GM23338 (cell line): ENCODE data around the gene PPM1N. TPM values are rescaled to one million over a fixed set of nuclear protein-coding genes. Genes with fewer than 3 reads are reported as not detected.

Experiments used
- ATAC-seq: fragments of 200-7000 bp; cut with Tn5 transposase; 3 replicates; pipeline ENCODE4 v1.9.1; 2020
- DNase-seq: peaks from one replicate; pipeline ENCODE4 v3.0.0-alpha.2; 2015; ENCODE audit warnings: low spot score
- H2AFZ ChIP-seq: fragments of 200-600 bp; sonication (generic); 2 replicates; pipeline ENCODE4 v1.8.0; 2016; ENCODE audit warnings: antibody characterized with exemption, mild to moderate bottlenecking, moderate library complexity
- H3F3A ChIP-seq: fragments of 200-600 bp; sonication (generic); replicated peaks from 2 replicates; pipeline ENCODE4 v1.8.0; 2017; ENCODE audit warnings: antibody characterized with exemption, mixed run types, low read depth
- H3K27ac ChIP-seq: fragments of 200-600 bp; sonication (generic); 2 replicates; pipeline ENCODE4 v1.6.1; 2016; ENCODE audit warnings: low read depth
- H3K27me3 ChIP-seq: fragments of 200-600 bp; sonication (generic); 2 replicates; pipeline ENCODE4 v1.8.0; 2016; ENCODE audit warnings: mild to moderate bottlenecking, mixed run types, moderate library complexity; ENCODE audit not compliant: insufficient read depth
- H3K36me3 ChIP-seq: fragments of 200-600 bp; sonication (generic); 2 replicates; pipeline ENCODE4 v1.8.0; 2016; ENCODE audit warnings: mild to moderate bottlenecking; ENCODE audit not compliant: insufficient read depth
- H3K4me1 ChIP-seq: fragments of 200-600 bp; sonication (generic); 2 replicates; pipeline ENCODE4 v1.8.0; 2016; ENCODE audit warnings: mild to moderate bottlenecking, moderate library complexity; ENCODE audit not compliant: insufficient read depth
- H3K4me2 ChIP-seq: fragments of 200-600 bp; sonication (generic); 2 replicates; pipeline ENCODE4 v1.7.1; 2017; ENCODE audit warnings: mixed run types
- H3K4me3 ChIP-seq: fragments of 200-600 bp; sonication (generic); 2 replicates; pipeline ENCODE4 v1.6.1; 2016; ENCODE audit warnings: mixed run types
- H3K79me2 ChIP-seq: fragments of 200-600 bp; sonication (generic); replicated peaks from 2 replicates; pipeline ENCODE4 v1.8.0; 2017; ENCODE audit warnings: mild to moderate bottlenecking; ENCODE audit not compliant: insufficient read depth
- H3K9me2 ChIP-seq: fragments of 200-600 bp; sonication (generic); 2 replicates; pipeline ENCODE4 v1.8.0; 2017; ENCODE audit not compliant: insufficient read depth
- H4K20me1 ChIP-seq: fragments of 200-600 bp; sonication (generic); replicated peaks from 2 replicates; pipeline ENCODE4 v1.8.0; 2017; ENCODE audit warnings: mild to moderate bottlenecking; ENCODE audit not compliant: insufficient read depth
- H3K27ac Mint-ChIP-seq: 2 replicates; pipeline ENCODE4 v1.8.0; 2020; ENCODE audit warnings: inconsistent platforms, mild to moderate bottlenecking, moderate library complexity, mixed read lengths
- H3K27me3 Mint-ChIP-seq: 3 replicates; pipeline ENCODE4 v1.8.0; 2022; ENCODE audit warnings: low read depth, mild to moderate bottlenecking, moderate library complexity, mixed read lengths, inconsistent platforms; ENCODE audit not compliant: insufficient read depth, poor library complexity
- H3K36me3 Mint-ChIP-seq: 3 replicates; pipeline ENCODE4 v1.8.0; 2021; ENCODE audit warnings: low read depth, mild to moderate bottlenecking, inconsistent platforms, moderate library complexity, mixed read lengths
- H3K4me1 Mint-ChIP-seq: 3 replicates; pipeline ENCODE4 v1.8.0; 2020; ENCODE audit warnings: mild to moderate bottlenecking, inconsistent platforms, mixed read lengths
- H3K4me3 Mint-ChIP-seq: 3 replicates; pipeline ENCODE4 v1.8.0; 2021; ENCODE audit warnings: moderate library complexity, mild to moderate bottlenecking, inconsistent platforms, mixed read lengths
- H3K9me3 Mint-ChIP-seq: 3 replicates; pipeline ENCODE4 v1.8.0; 2020; ENCODE audit warnings: moderate library complexity, mild to moderate bottlenecking, inconsistent platforms, mixed read lengths
- CREB1 ChIP-seq: fragments of 250-450 bp; sonication (Bioruptor Pico); IDR thresholded peaks from 2 replicates; pipeline ENCODE4 v1.5.0; 2020; ENCODE audit warnings: low read depth, mild to moderate bottlenecking, moderate library complexity
- EZH2 ChIP-seq: fragments of 200-600 bp; sonication (generic); IDR thresholded peaks from one replicate; pipeline ENCODE4 v1.8.0; 2017; ENCODE audit warnings: antibody characterized with exemption, mild to moderate bottlenecking, low read depth; ENCODE audit not compliant: unreplicated experiment
- EZH2phosphoT487 ChIP-seq: fragments of 200-600 bp; sonication (generic); IDR thresholded peaks from one replicate; pipeline ENCODE4 v1.8.1; 2018; ENCODE audit warnings: antibody characterized with exemption; ENCODE audit not compliant: unreplicated experiment
- JUNB ChIP-seq: IDR thresholded peaks from one replicate; pipeline ENCODE4 v1.6.1; 2016; ENCODE audit warnings: antibody characterized with exemption; ENCODE audit not compliant: unreplicated experiment
- NANOG ChIP-seq: IDR thresholded peaks from 2 replicates; pipeline ENCODE4 v1.6.1; 2016; ENCODE audit warnings: antibody characterized with exemption, borderline replicate concordance
- POLR2AphosphoS5 ChIP-seq: IDR thresholded peaks from 2 replicates; pipeline ENCODE4 v1.6.1; 2016; ENCODE audit warnings: antibody characterized with exemption, low read depth
- REST ChIP-seq: IDR thresholded peaks from one replicate; pipeline ENCODE4 v1.6.1; 2018; ENCODE audit warnings: antibody characterized with exemption; ENCODE audit not compliant: unreplicated experiment
- STAT1 ChIP-seq: IDR thresholded peaks from one replicate; pipeline ENCODE4 v1.6.1; 2016; ENCODE audit warnings: antibody characterized with exemption; ENCODE audit not compliant: unreplicated experiment
- ZNF114 ChIP-seq: fragments of 250-450 bp; sonication (Bioruptor Pico); IDR thresholded peaks from 2 replicates; pipeline ENCODE4 v1.5.0; 2020; ENCODE audit warnings: mild to moderate bottlenecking, moderate library complexity
- ZNF331 ChIP-seq: fragments of 250-450 bp; sonication (Bioruptor Pico); IDR thresholded peaks from 2 replicates; pipeline ENCODE4 v1.5.0; 2020; ENCODE audit warnings: low read depth, mild to moderate bottlenecking, moderate library complexity
- polyA plus RNA-seq: library from polyadenylated mRNA; unstranded; fragments of >200 nt; fragmentation: Nextera tagmentation; extraction: Ambion mirVana; gene quantifications from 2 replicates; pipeline ENCODE4 v1.2.1, GENCODE V29; 2016
- total RNA-seq: library from RNA; depleted of rRNA; stranded (reverse); fragments of >200 nt; shearing (Covaris generic); gene quantifications from 2 replicates; pipeline ENCODE4 v1.2.3, GENCODE V29; 2014
- TF ChIP-seq, protein P1 (sequence below): fragments of 250-450 bp; sonication (Bioruptor Pico); IDR thresholded peaks from 2 replicates; pipeline ENCODE4 v1.5.0; 2020; ENCODE audit warnings: mild to moderate bottlenecking, moderate library complexity
- TF ChIP-seq, protein P2 (sequence below), 2 experiments: fragments of 200-600 bp in 1 of 2; sonication (generic) in 1 of 2; conservative IDR thresholded peaks; 2 replicates each; pipeline versions ENCODE4 v1.5.1 to v1.6.1; 2016 to 2017; ENCODE audit warnings: antibody characterized with exemption in 2 of 2, low read depth in 2 of 2, mild to moderate bottlenecking in 2 of 2, moderate library complexity in 1 of 2
- TF ChIP-seq, protein P3 (sequence below): IDR thresholded peaks from 2 replicates; pipeline ENCODE4 v1.6.1; 2016; ENCODE audit warnings: antibody characterized with exemption

The PPM1N gene
- total and polyA plus RNA-seq, 2 experiments from 2014 or later = 15.2 to 25.1 TPM

GRCh38 chr19:45506989-45507871 is 9.0 kb downstream of the PPM1N start, which contains the start of gene VASP:
TSS of gene VASP (plus strand) at chr19:45507479. CDS start at chr19:45507772, 293 bp downstream.
- no peaks in the 10 kb centered on the region for H3K27me3 ChIP-seq
- H3F3A ChIP-seq = peaks cover 11% of the 10 kb centered on the region
- Mint-ChIP-seq H3K4me1 (peaks cover 18% of the 10 kb centered on the region), H3K4me3 (peak within 1 kb of the TSS; percentile 88), H3K27me3 (peaks cover 8% of the 10 kb centered on the region), H3K27ac (peak within 1 kb of the TSS; percentile 93), H3K36me3 (peaks cover 12% of the 10 kb centered on the region), H3K9me3 (no peaks in the 10 kb centered on the region; the same call in 2 of the 3 replicates)
- no peaks in the 10 kb centered on the region for H3K9me2 ChIP-seq
- H3K27ac ChIP-seq = peak within 1 kb of the TSS; percentile 99
- TF ChIP-seq JUNB = no peak
- TF ChIP-seq, protein P1, sequence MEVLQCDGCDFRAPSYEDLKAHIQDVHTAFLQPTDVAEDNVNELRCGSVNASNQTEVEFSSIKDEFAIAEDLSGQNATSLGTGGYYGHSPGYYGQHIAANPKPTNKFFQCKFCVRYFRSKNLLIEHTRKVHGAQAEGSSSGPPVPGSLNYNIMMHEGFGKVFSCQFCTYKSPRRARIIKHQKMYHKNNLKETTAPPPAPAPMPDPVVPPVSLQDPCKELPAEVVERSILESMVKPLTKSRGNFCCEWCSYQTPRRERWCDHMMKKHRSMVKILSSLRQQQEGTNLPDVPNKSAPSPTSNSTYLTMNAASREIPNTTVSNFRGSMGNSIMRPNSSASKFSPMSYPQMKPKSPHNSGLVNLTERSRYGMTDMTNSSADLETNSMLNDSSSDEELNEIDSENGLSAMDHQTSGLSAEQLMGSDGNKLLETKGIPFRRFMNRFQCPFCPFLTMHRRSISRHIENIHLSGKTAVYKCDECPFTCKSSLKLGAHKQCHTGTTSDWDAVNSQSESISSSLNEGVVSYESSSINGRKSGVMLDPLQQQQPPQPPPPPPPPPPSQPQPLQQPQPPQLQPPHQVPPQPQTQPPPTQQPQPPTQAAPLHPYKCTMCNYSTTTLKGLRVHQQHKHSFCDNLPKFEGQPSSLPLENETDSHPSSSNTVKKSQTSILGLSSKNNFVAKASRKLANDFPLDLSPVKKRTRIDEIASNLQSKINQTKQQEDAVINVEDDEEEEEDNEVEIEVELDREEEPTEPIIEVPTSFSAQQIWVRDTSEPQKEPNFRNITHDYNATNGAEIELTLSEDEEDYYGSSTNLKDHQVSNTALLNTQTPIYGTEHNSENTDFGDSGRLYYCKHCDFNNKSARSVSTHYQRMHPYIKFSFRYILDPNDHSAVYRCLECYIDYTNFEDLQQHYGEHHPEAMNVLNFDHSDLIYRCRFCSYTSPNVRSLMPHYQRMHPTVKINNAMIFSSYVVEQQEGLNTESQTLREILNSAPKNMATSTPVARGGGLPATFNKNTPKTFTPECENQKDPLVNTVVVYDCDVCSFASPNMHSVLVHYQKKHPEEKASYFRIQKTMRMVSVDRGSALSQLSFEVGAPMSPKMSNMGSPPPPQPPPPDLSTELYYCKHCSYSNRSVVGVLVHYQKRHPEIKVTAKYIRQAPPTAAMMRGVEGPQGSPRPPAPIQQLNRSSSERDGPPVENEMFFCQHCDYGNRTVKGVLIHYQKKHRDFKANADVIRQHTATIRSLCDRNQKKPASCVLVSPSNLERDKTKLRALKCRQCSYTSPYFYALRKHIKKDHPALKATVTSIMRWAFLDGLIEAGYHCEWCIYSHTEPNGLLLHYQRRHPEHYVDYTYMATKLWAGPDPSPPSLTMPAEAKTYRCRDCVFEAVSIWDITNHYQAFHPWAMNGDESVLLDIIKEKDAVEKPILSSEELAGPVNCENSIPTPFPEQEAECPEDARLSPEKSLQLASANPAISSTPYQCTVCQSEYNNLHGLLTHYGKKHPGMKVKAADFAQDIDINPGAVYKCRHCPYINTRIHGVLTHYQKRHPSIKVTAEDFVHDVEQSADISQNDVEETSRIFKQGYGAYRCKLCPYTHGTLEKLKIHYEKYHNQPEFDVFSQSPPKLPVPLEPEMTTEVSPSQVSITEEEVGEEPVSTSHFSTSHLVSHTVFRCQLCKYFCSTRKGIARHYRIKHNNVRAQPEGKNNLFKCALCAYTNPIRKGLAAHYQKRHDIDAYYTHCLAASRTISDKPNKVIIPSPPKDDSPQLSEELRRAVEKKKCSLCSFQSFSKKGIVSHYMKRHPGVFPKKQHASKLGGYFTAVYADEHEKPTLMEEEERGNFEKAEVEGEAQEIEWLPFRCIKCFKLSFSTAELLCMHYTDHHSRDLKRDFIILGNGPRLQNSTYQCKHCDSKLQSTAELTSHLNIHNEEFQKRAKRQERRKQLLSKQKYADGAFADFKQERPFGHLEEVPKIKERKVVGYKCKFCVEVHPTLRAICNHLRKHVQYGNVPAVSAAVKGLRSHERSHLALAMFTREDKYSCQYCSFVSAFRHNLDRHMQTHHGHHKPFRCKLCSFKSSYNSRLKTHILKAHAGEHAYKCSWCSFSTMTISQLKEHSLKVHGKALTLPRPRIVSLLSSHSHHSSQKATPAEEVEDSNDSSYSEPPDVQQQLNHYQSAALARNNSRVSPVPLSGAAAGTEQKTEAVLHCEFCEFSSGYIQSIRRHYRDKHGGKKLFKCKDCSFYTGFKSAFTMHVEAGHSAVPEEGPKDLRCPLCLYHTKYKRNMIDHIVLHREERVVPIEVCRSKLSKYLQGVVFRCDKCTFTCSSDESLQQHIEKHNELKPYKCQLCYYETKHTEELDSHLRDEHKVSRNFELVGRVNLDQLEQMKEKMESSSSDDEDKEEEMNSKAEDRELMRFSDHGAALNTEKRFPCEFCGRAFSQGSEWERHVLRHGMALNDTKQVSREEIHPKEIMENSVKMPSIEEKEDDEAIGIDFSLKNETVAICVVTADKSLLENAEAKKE (CRISPR knock-in tag) = no peak
- TF ChIP-seq POLR2AphosphoS5 = peak; percentile 86
- TF ChIP-seq ZNF331 (CRISPR knock-in tag) = no peak
- no peak for TF ChIP-seq EZH2phosphoT487
- 0 out of 2 replicates have a peak, but pooled peaks have one; percentile 36 for TF ChIP-seq CREB1
- peak; percentile 8 for TF ChIP-seq REST
- TF ChIP-seq, protein P2, sequence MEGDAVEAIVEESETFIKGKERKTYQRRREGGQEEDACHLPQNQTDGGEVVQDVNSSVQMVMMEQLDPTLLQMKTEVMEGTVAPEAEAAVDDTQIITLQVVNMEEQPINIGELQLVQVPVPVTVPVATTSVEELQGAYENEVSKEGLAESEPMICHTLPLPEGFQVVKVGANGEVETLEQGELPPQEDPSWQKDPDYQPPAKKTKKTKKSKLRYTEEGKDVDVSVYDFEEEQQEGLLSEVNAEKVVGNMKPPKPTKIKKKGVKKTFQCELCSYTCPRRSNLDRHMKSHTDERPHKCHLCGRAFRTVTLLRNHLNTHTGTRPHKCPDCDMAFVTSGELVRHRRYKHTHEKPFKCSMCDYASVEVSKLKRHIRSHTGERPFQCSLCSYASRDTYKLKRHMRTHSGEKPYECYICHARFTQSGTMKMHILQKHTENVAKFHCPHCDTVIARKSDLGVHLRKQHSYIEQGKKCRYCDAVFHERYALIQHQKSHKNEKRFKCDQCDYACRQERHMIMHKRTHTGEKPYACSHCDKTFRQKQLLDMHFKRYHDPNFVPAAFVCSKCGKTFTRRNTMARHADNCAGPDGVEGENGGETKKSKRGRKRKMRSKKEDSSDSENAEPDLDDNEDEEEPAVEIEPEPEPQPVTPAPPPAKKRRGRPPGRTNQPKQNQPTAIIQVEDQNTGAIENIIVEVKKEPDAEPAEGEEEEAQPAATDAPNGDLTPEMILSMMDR (conservative IDR thresholded peaks at IDR 0.05; ENCODE audit: low read depth in 2 of 2) = no peak
- no peak for TF ChIP-seq STAT1
- no peak for TF ChIP-seq NANOG
- no peak for TF ChIP-seq ZNF114 (CRISPR knock-in tag)
- TF ChIP-seq, protein P3, sequence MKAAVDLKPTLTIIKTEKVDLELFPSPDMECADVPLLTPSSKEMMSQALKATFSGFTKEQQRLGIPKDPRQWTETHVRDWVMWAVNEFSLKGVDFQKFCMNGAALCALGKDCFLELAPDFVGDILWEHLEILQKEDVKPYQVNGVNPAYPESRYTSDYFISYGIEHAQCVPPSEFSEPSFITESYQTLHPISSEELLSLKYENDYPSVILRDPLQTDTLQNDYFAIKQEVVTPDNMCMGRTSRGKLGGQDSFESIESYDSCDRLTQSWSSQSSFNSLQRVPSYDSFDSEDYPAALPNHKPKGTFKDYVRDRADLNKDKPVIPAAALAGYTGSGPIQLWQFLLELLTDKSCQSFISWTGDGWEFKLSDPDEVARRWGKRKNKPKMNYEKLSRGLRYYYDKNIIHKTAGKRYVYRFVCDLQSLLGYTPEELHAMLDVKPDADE = no peak
- TF ChIP-seq EZH2 = no peak
- peak within 1 kb of the TSS; percentile 95 for H3K4me2 ChIP-seq
- DNase-seq = peak; percentile 96
- peaks cover 49% of the 10 kb centered on the region for H3K79me2 ChIP-seq
- peak within 1 kb of the TSS; percentile 99 for H3K4me3 ChIP-seq
- H3K36me3 ChIP-seq = no peaks in the 10 kb centered on the region; the same call in 1 of the 2 replicates
- ATAC-seq = peak; percentile 51
- peaks cover 15% of the 10 kb centered on the region for H4K20me1 ChIP-seq
- H3K4me1 ChIP-seq = peaks cover 18% of the 10 kb centered on the region
- H2AFZ ChIP-seq = peak within 1 kb of the TSS; percentile 94
